Activated CD4-positive, alpha-beta T cell treated with anti-CD3 and anti-CD28 coated beads, Interleukin-10, Interleukin-2, amounts not matched to agents 100 ng/mL and 50 ng/mL, durations not matched to agents 16 hours and 8 hours (primary cell): ENCODE data around the gene EIF4G3.
A peak's percentile ranks its signal among the peaks of the same experiment; 100 is the strongest.
"Not testable (repeated sequence)": the region's sequence is repeated elsewhere in the genome, so short reads cannot be mapped to it uniquely, and the experiment has no call there.

Experiments
- DNase-seq: peaks from one replicate; pipeline ENCODE4 v3.0.0-alpha.2; 2020

The EIF4G3 gene

GRCh38 chr1:20867847-20868246, 308.9 kb downstream of the EIF4G3 start:
- no peak for DNase-seq

GRCh38 chr1:20867062-20867461, 309.6 kb downstream of the EIF4G3 start:
- no peak for DNase-seq

GRCh38 chr1:20865001-20865400, 311.7 kb downstream of the EIF4G3 start:
- DNase-seq: no peak

GRCh38 chr1:20854529-20854928, 322.2 kb downstream of the EIF4G3 start:
- DNase-seq: no peak

GRCh38 chr1:20851791-20852190, 324.9 kb downstream of the EIF4G3 start:
- not testable (repeated sequence) for DNase-seq

- peak; percentile 24 for DNase-seq
Observed at GRCh38 chr1:20850021-20850420, 326.7 kb downstream of the EIF4G3 start.

- no peak for DNase-seq
Observed at GRCh38 chr1:20849100-20849499, 327.6 kb downstream of the EIF4G3 start.

GRCh38 chr1:20848162-20848561, 328.5 kb downstream of the EIF4G3 start:
- no peak for DNase-seq

GRCh38 chr1:20847611-20848080, 329.1 kb downstream of the EIF4G3 start:
- DNase-seq: no peak

GRCh38 chr1:20846461-20847374, 330.0 kb downstream of the EIF4G3 start:
- DNase-seq: no peak

GRCh38 chr1:20840731-20841130, 336.0 kb downstream of the EIF4G3 start:
- no peak for DNase-seq

GRCh38 chr1:20837554-20838192, 339.0 kb downstream of the EIF4G3 start:
- DNase-seq: no peak

GRCh38 chr1:20836230-20836629, 340.5 kb downstream of the EIF4G3 start:
- DNase-seq: no peak

GRCh38 chr1:20834780-20835179, 341.9 kb downstream of the EIF4G3 start:
- no peak for DNase-seq

- DNase-seq: no peak
Observed at GRCh38 chr1:20834192-20834591, 342.5 kb downstream of the EIF4G3 start.

- DNase-seq: no peak
Observed at GRCh38 chr1:20830378-20830777, 346.3 kb downstream of the EIF4G3 start.

- DNase-seq: no peak
Observed at GRCh38 chr1:20829946-20830345, 346.8 kb downstream of the EIF4G3 start.

- no peak for DNase-seq
Observed at GRCh38 chr1:20829531-20829930, 347.2 kb downstream of the EIF4G3 start.

- no peak for DNase-seq
Observed at GRCh38 chr1:20823845-20824244, 352.9 kb downstream of the EIF4G3 start.

GRCh38 chr1:20821466-20821865, 355.2 kb downstream of the EIF4G3 start:
- DNase-seq: no peak

GRCh38 chr1:20819818-20820217, 356.9 kb downstream of the EIF4G3 start:
- DNase-seq: no peak

- DNase-seq: no peak
Observed at GRCh38 chr1:20814534-20814871, 362.2 kb downstream of the EIF4G3 start.

- DNase-seq: no peak
Observed at GRCh38 chr1:20811916-20812315, 364.8 kb downstream of the EIF4G3 start.

- no peak for DNase-seq
Observed at GRCh38 chr1:20793236-20793635, 383.5 kb downstream of the EIF4G3 start.
